Stimulated activated CD8-positive, alpha-beta memory T cell treated with anti-CD3 and anti-CD28 coated beads, Interleukin-4, amount 100 ng/mL, for 1 hour (primary cell): ENCODE data around the gene STK40.
A peak's percentile ranks its signal among the peaks of the same experiment; 100 is the strongest.

Source experiments
- DNase-seq, 2 donors: peaks; one replicate each; pipeline ENCODE4 v3.0.0-alpha.2; 2020; ENCODE audit warnings: low read depth in 2 of 2, low spot score in 1 of 2

The STK40 gene

DNA sequence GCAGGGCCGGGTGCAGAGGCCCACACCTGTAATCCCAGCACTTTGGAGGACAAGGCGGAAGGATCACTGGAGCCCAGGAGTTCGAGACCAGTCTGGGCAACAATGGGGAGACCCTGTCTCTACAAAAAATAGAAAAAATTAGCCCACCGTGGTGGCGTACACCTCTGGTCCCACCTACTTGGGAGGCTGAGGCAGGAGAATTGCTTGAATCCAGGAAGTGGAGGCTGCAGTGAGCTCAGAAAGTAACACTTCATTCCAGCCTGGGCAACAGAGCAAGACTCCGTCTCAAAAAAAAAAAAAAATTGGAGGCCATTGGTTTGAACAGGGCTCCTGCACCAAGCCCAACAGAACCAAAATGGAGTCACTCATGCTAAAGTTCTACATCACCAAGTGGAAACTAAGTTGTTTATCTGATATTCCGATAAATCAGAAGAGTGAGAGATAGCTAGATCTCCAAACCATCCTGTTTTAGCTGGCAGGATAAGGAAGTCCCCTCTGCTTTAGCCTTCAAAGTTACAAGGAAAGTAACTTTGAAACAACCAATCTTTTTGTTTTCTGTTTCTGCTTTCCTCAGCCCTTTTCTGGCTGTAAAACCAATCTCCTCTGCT lies 12.8 kb upstream of the STK40 start:
- no peak for DNase-seq

DNA sequence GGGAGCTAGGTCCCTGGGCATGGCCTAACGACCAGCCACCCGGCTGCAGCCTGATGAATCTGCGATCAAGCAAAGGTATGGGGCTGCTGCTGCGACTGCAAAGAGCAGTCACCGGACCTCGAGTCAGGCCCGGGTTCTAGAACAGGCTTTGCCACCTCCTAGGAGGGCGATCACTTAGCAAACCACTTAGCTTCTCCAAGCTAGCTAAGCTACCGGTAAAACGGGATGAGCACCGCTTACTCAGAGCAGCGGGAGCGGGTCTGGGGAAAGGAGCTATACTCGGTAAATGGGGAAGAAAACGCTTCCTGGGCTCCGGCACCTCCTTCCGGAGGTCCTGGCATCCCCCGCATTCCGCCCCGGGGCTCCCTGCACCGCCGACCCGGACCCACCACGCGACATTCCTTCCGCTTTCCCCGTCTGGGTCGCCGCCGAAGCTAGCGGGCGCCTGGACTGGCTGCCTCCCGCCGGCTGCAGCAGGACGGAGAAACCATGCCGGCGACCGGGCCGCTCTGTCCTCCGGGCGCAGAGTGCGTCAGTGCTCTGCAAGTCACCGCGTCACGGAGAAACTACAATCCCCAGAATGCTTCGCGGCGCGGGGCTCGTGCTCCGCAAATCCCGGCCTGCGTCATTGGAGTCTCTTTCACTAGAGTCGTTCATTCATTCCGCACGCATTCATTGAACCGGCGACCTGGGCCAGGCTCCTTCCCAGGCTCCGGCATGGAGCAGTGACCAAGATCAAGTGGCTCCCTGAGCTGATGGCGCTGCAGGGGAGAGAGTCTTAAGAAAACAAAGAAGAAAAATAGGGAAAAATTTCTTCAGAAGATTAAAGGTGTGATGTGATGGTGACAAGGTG lies 11.9 kb upstream of the STK40 start, which contains the start of gene LSM10:
LSM10 (minus strand) TSS at position 531 of the 853 bp plus-strand sequence. CDS start 3,779 bp downstream, outside the sequence.
- peak; percentile 72 to 77 for DNase-seq

DNA sequence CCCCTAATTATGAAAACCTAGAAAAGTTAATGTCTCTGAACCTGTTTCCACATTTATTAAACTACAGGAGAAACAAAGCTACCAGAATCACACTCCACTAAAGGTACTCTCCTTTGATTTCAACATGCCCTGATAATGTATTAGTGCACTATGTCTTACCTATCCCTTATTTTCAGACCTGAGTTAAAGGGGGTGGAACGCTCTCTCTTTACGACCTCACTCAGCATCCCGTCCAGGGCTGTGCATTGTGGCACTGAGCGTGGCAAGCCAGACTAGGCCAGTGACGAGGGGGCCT lies 11.3 kb upstream of the STK40 start:
- DNase-seq = no peak

DNA sequence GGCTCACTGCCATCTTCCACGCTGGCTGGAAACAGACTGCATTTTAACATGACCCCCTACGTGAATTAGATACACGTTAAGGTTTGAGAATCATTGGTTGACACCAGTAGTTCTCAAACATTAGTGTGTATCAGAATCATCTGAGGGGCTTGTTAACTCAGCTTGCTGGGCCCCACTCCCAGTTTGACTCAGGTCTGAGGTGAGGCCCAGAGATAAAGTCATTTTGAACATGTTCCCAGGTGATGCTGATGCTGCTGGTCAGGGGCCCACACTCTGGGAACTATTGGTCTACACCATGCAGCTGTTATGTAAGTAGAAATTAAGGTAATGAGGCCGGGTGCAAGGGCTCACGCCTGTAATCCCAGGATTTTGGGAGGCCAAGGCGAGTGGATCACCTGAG lies 10.6 kb upstream of the STK40 start:
- DNase-seq = no peak

DNA sequence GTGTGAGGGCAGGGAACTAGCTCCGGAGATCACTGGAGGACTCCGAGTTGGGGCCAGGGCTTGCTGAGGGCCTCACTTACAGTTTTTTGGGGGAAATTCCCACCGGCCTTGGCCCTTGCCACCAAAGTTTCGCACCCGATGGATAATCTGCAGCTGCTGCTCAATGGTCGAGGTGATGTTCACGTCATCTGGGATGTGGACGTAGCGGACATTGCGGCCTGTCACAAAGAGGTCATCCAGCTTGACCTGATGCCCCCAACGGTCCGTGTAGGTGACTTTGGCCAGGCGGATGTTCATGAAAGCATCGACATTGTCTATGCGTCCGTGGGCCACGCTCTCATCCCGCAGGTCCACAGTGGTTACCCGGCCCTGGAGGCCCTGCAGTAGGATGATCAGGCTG lies 8.0 kb upstream of the STK40 start:
- DNase-seq = no peak

DNA sequence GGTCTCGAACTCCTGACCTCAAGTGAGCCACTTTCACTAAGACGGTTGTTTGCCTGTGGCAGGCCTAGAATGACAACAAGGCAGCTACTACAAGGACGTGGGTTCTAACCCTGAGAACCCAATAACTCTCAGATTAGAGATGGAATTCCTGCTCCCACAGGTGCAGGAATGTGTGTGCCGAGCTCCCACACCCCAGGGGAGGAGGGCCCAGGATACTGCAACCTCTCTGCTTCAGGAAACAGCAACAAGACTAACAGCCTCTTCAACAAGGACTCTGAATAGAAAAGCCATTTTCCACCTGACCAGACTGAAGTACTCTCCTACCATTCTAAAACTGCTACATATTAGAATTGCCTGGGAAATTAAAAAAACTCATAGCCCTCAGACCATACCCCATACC lies 7.1 kb upstream of the STK40 start:
- DNase-seq = no peak

DNA sequence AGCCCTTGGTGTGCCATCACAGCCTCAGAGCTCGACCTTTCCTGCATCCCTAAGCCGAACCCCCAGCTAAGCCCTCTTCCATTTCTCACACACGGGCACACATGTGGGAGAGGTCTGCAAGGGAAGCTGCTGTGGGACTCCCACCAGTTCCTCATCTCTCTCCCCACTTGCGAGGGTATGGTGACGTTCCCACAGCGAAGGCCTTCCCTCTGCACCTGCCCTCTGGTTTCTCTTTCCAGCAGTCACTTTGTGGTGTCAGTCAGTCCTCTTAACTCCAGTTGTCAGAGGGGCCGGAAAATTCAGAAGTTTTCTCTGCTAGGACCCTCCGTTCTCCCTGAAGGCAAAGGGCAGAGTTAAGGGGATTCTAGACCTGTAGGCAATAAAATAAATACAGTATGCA lies 5.5 kb upstream of the STK40 start:
- DNase-seq = no peak

DNA sequence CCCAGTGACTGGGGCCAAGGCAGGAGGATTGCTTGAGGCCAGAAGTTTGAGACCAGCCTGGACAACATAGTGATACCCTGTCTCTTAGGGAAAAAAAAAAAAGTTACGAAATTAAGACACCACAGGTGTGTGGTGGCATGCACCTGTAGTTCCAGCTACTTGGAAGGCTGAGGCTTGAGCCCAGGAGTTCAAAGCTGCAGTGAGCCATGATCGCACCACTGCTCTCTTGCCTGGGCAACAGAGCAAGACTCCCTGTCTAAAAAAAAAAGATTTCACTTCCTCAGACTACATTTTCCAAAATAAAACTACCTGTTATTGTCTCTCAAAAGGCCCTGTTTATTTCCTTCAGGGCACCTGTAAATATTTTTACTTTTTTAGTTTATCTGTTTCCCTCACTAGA lies 4.7 kb upstream of the STK40 start:
- DNase-seq = no peak

DNA sequence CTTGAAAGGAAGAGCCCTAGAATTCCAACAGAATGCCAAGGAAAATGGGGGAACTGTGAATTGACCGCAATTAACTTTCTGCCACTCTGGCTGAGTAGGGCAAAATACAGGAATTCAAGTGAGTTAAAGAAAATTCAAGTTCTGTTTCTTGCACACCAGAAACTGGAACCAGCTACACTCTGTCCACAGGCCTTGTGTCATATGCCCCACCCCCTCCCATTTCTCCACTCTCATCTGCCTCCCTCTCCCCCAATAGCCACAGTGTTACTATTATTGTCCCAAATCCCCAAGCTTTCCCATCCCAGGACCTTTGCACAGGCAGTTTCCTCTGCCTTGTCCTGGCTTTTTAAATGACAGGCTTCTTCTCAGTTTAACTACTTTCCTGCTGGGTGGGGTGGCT lies 4.3 kb upstream of the STK40 start:
- DNase-seq = no peak

DNA sequence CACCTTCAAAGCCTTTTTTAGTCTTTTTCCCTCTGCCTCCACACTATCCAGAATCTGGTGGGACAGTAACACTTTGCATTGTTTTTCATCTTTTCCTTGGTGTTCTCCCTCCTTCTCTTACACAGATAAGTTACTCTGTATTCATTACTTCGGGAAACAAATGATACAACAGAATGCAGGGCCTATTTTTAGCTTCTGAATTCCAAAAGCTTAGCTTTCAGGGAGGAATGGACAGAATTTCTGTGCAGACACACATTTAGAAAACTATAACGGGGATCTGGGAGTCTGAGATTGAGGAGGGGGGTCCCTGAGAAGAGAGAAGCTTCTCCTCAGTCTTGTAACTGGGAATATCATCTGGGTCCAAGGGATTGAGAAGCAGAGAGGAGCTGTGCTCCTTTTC lies 3.5 kb upstream of the STK40 start:
- DNase-seq = no peak

DNA sequence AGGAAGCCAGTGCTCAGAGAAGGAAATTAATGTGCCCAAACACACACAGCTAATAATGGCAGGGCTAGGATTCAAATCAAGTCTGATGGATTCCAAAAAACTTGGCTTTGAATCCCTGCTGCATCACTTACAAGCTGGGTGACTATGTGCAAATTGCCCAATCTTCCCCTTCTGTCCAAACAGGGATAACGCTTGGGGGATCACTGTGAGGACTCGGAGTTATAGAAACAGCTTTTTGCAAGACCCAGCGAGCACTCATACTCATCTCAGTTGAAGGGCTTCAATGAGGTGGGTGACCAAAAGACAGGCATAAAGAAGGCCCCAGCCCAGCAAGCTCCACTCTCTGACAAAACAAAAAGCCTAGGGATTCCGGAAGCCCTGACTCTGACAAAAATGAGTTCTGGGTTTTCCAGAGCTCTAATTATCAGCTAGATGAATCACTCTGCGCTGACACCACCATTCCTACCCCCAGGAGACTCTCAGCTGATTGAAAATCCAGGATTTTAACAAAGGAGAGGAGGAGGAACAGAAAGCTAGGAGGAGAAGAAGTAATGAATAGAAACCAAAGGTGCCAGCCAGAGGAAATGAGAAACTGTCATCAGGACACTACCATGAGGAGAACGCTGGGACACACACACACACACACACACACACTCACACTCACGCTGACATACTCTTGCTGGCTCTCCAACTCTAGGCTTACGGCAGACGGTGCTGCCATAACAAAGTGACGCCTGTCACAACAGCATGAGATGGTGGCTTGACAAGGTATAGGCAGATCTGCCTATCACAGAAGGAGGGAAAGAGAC lies 1.6 kb upstream of the STK40 start:
- DNase-seq = no peak

DNA sequence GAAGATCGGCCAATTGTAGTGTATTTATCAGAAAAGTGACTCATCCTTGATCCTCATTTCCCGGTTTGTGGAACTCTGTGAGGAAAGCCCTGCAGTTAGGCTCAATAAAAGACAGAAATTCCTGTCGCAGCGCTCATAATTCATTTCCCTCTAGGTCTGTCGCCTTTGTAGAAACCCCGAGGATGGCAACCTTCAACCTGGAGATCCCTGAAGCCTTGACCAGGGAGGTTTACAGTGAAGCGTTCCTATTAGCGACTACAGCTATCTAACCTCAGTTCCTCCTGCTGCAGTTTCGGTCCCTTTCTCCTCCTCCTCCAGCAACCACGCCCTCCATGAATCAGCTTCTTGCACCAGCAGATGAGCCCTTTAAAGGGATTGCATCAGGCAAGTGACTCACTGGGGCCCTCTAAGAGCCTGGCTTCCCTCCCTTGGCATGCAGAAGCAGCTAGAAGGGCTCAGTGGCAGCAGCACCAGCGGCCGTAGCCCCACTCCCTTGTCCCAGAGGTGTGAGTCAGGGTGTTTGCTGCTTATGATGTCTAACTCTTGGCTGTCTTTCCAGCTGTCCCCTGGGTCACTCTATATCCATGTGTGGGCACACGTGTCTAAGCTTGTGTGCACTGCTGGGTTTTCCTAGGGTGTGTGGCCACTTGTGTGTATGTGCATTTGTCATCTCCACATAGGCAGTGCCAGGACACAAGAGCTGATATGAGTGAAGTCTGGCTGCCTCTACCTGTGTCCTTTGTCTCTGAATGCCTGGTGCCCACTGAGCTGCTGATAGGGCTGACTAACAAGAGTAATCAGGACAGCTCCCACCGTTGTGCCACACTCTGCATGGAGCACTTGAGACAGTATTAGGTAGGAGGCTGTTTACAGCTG lies 779 bp upstream of the STK40 start:
- DNase-seq = peak; percentile 60 to 76

DNA sequence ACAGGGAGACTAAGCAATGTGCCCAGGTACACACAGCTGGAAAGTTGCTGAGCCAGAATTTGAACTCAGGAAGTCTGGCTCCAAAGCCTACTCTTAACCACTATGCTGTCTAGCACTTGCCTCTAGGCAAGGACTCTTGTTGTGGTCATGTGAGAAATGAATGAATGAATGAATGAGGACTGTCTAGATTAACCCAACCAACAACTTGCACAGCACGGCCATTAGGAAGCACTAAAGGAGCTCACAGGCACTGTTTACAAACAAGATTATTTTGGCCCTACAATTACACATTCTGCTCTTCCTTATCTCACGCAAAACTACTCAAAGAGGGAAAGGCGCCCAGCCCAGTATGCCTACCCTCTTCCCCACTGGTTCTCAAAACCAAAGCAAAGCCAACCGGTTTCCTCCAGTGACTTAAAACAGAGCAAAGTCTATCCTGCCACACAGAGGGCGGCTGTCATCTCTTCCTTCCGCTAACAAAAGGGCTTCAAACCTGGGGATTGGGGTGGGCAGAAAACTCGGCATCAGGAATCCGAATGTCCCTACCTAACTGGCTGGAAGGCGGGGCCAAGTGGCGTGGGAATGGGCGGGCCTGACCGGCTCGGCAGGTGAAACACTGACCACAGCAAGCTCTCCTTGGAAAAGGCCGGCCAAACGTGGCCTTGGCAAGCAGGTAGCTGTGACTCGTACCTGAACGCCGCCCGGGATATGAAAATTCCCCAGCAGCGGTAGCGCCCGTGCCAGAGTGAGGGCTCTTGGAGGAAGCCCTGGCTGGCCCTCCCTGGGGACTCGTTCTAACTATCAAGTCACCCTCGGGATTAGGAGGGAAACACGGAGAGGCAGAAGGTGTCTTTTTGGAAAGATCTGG lies 948 bp downstream of the STK40 start:
- DNase-seq = no peak

DNA sequence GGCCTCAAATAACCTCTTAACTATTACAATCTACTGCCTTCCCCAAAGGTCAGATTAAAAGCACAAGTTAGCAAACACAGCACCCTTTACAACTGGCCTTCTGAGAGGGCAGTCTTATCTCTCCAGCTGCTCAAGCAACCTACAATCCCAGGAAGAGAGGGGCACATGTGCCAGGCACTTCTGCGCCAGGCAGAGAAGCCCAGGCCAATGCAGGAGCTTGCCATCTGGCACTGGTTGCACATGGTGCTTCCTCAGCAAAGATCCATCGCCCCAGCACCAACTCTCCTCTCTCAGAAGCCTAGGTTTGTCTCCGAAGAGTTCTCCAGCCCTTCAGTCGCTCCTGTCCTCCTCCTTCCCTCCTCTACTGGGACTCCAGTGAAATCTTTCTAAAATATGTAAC lies 2.5 kb downstream of the STK40 start:
- DNase-seq = no peak

DNA sequence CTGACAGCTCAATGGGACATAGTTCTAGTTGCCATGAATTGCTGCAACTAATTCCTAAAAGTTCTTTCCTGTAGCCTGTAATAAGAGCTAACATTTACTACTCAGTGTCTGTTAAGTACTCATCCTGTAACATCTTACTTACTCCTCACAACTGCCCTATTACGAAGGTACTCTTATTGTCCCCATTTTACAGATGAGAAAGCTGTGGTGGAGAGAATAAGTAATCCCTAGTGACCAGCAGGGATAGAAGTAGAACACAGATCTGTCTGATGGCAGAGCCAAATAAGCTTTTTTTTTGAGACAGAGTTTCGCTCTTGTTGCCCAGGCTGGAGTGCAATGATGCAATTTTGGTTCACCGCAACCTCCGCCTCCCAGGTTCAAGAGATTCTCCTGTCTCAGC lies 3.1 kb downstream of the STK40 start:
- no peak for DNase-seq

DNA sequence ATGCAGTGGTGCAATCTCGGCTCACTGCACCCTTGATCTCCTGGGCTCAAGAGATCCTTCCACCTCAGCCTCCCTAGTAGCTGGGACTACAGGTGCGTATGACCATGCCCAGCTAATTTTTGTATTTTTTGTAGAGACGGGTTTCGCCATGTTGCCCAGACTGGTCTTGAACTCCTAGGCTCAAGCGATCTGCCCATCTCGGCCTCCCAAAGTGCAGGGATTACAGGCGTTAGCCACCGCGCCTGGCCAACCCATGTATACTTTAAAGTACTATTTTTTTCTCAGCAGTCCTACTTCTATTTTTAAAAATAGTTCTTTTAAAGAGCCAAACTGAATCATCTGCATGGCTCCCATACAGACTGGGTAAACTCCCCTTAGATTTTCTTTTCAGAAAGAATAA lies 3.5 kb downstream of the STK40 start:
- no peak for DNase-seq

DNA sequence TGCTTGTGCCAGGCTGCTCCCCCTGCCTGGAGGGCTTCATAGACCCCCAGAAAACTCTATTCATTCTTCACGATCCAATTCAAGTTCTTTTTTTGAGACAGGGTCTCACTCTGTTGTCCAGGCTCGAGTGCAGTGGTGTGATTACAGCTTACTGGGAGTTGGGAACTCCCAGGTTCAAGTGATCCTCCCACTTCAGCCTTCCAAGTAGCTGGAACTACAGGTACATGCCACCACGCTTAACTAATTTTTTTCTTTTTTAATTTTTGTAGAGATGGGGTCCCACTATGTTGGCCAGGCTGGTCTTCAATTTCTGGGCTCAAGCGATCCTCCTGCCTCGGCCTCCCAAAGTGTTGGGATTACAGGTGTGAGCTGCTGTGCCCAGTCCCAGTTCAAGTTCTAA lies 4.3 kb downstream of the STK40 start:
- no peak for DNase-seq

DNA sequence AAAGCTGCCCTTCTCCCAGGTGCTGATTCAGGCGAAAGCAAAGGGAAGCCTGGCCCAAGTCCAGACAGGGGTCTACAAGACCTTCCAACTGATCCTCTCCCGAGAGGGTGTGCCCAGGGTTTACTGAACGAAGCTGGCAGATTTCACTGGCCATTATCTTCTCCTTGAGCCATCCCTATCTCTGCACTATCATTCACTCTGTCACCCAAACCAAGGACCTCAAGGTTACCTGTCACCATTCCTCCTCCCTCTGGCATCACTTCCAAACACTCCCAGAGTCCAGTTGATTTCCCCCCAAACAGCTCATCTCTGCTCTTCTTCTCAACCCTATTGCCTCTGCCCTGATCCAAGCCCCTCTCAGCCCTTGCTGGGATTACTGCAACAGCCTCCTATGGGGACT lies 4.9 kb downstream of the STK40 start:
- no peak for DNase-seq

DNA sequence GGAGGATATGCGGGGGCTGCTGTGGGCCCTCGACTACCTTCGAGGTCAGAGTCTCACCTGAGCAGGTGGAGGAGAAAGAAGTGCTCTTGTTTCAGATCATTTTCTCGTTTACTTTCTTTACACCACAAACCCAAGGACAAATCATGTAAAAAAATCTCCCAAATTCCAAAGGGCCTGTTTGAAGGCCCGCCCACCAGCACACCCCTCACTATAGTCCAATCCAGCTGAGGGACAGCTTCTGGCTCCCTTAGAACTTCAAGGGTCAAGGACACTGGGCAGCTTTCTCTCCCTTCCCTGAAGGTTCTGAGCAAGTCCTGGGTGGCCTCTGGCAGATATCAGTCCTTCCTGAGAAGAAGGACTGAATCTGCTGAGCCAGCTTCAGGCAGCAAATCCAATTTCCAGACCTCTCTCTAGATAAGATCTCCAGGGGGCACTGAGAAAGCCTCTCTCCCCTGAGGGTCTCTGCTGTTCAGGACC lies 5.5 kb downstream of the STK40 start:
- DNase-seq = no peak
